ENCODE measurements around the gene PAK5.

DNA sequence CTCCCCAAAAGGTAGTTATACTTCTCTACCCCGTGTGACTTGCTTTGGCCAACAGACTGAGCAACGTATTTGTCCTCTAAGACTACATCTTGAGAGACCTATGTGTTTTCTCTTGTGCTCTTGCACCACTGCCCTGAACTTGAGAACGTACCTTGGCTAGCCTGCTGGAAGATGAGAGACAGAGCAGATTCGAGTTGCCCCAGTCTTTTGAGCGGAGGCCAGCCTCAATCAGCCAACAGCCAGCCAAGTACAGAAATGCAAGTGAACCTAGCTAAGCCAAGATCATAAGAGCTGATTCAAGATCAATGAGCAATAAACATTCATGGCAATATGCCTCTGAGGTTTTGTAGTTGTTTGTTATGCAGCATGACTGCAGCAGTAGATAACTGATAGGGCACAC lies 98.4 kb downstream of the PAK5 start:
- TF ChIP-seq POLR2A (IDR thresholded peaks at IDR 0.05): no peak
- TF ChIP-seq, protein P1, sequence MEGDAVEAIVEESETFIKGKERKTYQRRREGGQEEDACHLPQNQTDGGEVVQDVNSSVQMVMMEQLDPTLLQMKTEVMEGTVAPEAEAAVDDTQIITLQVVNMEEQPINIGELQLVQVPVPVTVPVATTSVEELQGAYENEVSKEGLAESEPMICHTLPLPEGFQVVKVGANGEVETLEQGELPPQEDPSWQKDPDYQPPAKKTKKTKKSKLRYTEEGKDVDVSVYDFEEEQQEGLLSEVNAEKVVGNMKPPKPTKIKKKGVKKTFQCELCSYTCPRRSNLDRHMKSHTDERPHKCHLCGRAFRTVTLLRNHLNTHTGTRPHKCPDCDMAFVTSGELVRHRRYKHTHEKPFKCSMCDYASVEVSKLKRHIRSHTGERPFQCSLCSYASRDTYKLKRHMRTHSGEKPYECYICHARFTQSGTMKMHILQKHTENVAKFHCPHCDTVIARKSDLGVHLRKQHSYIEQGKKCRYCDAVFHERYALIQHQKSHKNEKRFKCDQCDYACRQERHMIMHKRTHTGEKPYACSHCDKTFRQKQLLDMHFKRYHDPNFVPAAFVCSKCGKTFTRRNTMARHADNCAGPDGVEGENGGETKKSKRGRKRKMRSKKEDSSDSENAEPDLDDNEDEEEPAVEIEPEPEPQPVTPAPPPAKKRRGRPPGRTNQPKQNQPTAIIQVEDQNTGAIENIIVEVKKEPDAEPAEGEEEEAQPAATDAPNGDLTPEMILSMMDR (IDR thresholded peaks at IDR 0.05): no peak
